Adrenal gland (tissue), 12 donors: ENCODE measurements around the gene FAM47C. TPM values are rescaled to one million over a fixed set of nuclear protein-coding genes. Genes with fewer than 3 reads are reported as not detected.
"Not testable (repeated sequence)": the region's sequence is repeated elsewhere in the genome, so short reads cannot be mapped to it uniquely, and the experiment has no call there.

Source experiments
- DNase-seq, 7 donors: peaks; one replicate each; pipeline ENCODE4 v3.0.0-alpha.2; 2019 to 2020
- H3K27ac ChIP-seq, 5 donors: fragments of 200-600 bp; sonication (generic) in 4 of 5; 1 replicate in 3 of 5; 2 replicates in 2 of 5; pipeline versions ENCODE4 v1.5.1 to v1.8.0; 2016 to 2020; ENCODE audit warnings: mild to moderate bottlenecking in 1 of 5
- H3K27me3 ChIP-seq: fragments of 200-600 bp; 2 replicates; pipeline ENCODE4 v1.8.0; 2021
- H3K36me3 ChIP-seq, 2 donors: fragments of 200-600 bp; replicated peaks in 1 of 2; 1 replicate in 1 of 2; 2 replicates in 1 of 2; pipeline versions ENCODE4 v1.5.1 to v1.8.0; 2018 to 2022
- H3K4me1 ChIP-seq, 2 donors: fragments of 200-600 bp; replicated peaks in 1 of 2; 1 replicate in 1 of 2; 2 replicates in 1 of 2; pipeline versions ENCODE4 v1.5.1 to v1.8.0; 2018 to 2021
- H3K4me3 ChIP-seq, 4 donors: fragments of 200-600 bp; sonication (generic) in 3 of 4; one replicate each; pipeline ENCODE4 v1.5.1; 2016 to 2018
- H3K9me3 ChIP-seq, 3 donors: fragments of 200-600 bp; sonication (generic) in 1 of 3; replicated peaks in 1 of 3; 1 replicate in 2 of 3; 2 replicates in 1 of 3; pipeline versions ENCODE4 v1.5.1 to v1.8.0; 2016 to 2021
- CTCF ChIP-seq, 6 experiments: fragments of 450-650 bp in 4 of 6; fragments of 200-600 bp in 2 of 6; sonication (generic) in 1 of 6; IDR thresholded peaks; 1 replicate in 5 of 6; 2 replicates in 1 of 6; pipeline versions ENCODE4 v1.5.1 to v1.8.0; 2016 to 2021; ENCODE audit warnings: antibody characterized with exemption in 6 of 6, mild to moderate bottlenecking in 2 of 6, moderate library complexity in 1 of 6
- POLR2A ChIP-seq, 2 donors: fragments of 450-650 bp; IDR thresholded peaks; one replicate each; pipeline ENCODE4 v1.6.1; 2017; ENCODE audit warnings: antibody characterized with exemption in 2 of 2, mild to moderate bottlenecking in 2 of 2, moderate library complexity in 1 of 2
- WGBS, 4 donors: extraction: QIAGEN DNeasy Blood & Tissue Kit in 2 of 4; methylation state at CpG; one replicate each; pipeline versions ENCODE4 v1.1.5 to v1.1.7; 2013 to 2017; 5-methylcytosine and 5-hydroxymethylcytosine counted together
- intact Hi-C, 2 donors: fragments of 100-400 bp; cut with DNase I; formaldehyde crosslinking; loops; one replicate each; pipeline versions ENCODE4 v1.14.1 to v1.15.0; 2022 to 2023
- polyA plus RNA-seq, 3 donors: library from polyadenylated mRNA; stranded (reverse); fragments of 200-250 nt in 2 of 3; fragments of 350-450 nt in 1 of 3; fragmentation: Illumina TruSeq in 1 of 3; extraction: RNeasy Lipid Tissue Mini Kit (QIAGEN cat#74804) in 1 of 3; gene quantifications; one replicate each; pipeline ENCODE4 v1.2.3, GENCODE V29; 2013 to 2014
- total RNA-seq, 9 donors: library from RNA; depleted of rRNA in 4 of 9; stranded (reverse); fragments of >200 nt in 4 of 9; fragments of 120-200 nt in 1 of 9; fragmentation: NEBNext Ultra II Directional in 1 of 9; extraction: Animal tissue kit (Norgen Biotek cat#: 25700) in 1 of 9; gene quantifications; one replicate each; pipeline versions ENCODE4 v1.1.0 to v1.2.4, GENCODE V29; 2013 to 2023
- donor health status: healthy with polysubstance abuse.
- donor health status: Bipolar disorder and iron deficiency.
- donor health status: DM: yes; HTN: yes; CAD: no.
- donor health status: DM: no; HTN: no; CAD: no.
- donor health status: DM: no; HTN: no; CAD: no.
- donor health status: DM: yes; HTN: yes; CAD: no.

The FAM47C gene
- total and polyA plus RNA-seq, 12 donors, result under 0.01 TPM; not detected in 11

- Histone ChIP-seq H3K27ac (no peak overlapping the region), H3K4me1 (no peaks in the 10 kb centered on the region), H3K27me3 (peaks cover 16% of the 10 kb centered on the region), H3K36me3 (no peaks in the 10 kb centered on the region), H3K9me3 (no peaks in the 10 kb centered on the region), H3K4me3 (no peak overlapping the region)
- WGBS, 4 donors, result 55 to 65% (median 59%) methylated on average over 5 to 9 of the region's 9 CpGs
- DNase-seq, result no peak
- TF ChIP-seq POLR2A (IDR thresholded peaks at IDR 0.05), result no peak
- no peak for TF ChIP-seq CTCF (IDR thresholded peaks at IDR 0.05)
- intact Hi-C loops, result no loop called here
Observed at GRCh38 chrX:37000140-37000539, 8.0 kb upstream of the FAM47C start.

- WGBS, 4 donors, result 87 to 91% (median 90%) methylated on average over 18 to 22 of the region's 22 CpGs
- H3K9me3 ChIP-seq, result no peaks in the 10 kb centered on the region
- TF ChIP-seq POLR2A (IDR thresholded peaks at IDR 0.05) (no peak), CTCF (IDR thresholded peaks at IDR 0.05) (no peak)
- H3K36me3 ChIP-seq, result no peaks in the 10 kb centered on the region
- no peak overlapping the region for H3K4me3 ChIP-seq
- intact Hi-C loops, result no loop called here
- no peak overlapping the region for H3K27ac ChIP-seq
- H3K4me1 ChIP-seq, result no peaks in the 10 kb centered on the region
- no peaks in the 10 kb centered on the region for H3K27me3 ChIP-seq
- DNase-seq, result no peak
Observed at GRCh38 chrX:37010496-37010895, 2.3 kb downstream of the FAM47C start.

- H3K4me1 ChIP-seq, H3K9me3 ChIP-seq, DNase-seq, H3K27me3 ChIP-seq, H3K36me3 ChIP-seq, H3K27ac ChIP-seq, intact Hi-C loops, H3K4me3 ChIP-seq: not testable (repeated sequence)
- 25 to 41% (median 31%) methylated on average over 1 of the region's 1 CpG; no CpG with 5 or more reads in 1 of the 4 donors for WGBS, 4 donors
Observed at GRCh38 chrX:37034260-37034659, 26.1 kb downstream of the FAM47C start.

GRCh38 chrX:37036674-37037220 lies 28.6 kb downstream of the FAM47C start:
- H3K36me3 ChIP-seq, H3K4me1 ChIP-seq, H3K27me3 ChIP-seq, H3K4me3 ChIP-seq, DNase-seq, intact Hi-C loops, H3K9me3 ChIP-seq, H3K27ac ChIP-seq: not testable (repeated sequence)
- WGBS, 4 donors, result 77 to 98% (median 85%) methylated on average over 6 to 7 of the region's 7 CpGs

- DNase-seq, H3K27ac ChIP-seq, H3K27me3 ChIP-seq, intact Hi-C loops, H3K4me3 ChIP-seq, H3K4me1 ChIP-seq, H3K9me3 ChIP-seq, H3K36me3 ChIP-seq: not testable (repeated sequence)
- WGBS, 4 donors, result no CpG with 5 or more reads among the region's 1 CpG
Observed at GRCh38 chrX:37038814-37039213, 30.6 kb downstream of the FAM47C start.

GRCh38 chrX:37042956-37043885 lies 35.1 kb downstream of the FAM47C start:
- WGBS, 4 donors, result 84 to 96% (median 92%) methylated on average over 29 to 51 of the region's 56 CpGs
- intact Hi-C loops, H3K27me3 ChIP-seq, H3K4me3 ChIP-seq, DNase-seq, H3K27ac ChIP-seq, H3K4me1 ChIP-seq, H3K36me3 ChIP-seq, H3K9me3 ChIP-seq: not testable (repeated sequence)
